NB4 (cell line): ENCODE data around the gene JMJD7.

Experiments
- DNase-seq: peaks from one replicate; pipeline ENCODE4 v3.0.0; 2010; ENCODE audit warnings: low read depth
- H3K4me3 ChIP-seq: one replicate; pipeline ENCODE4 v1.5.1; 2011; ENCODE audit warnings: mild to moderate bottlenecking, low read depth, low read length, moderate library complexity
- CTCF ChIP-seq: IDR thresholded peaks from one replicate; pipeline ENCODE4 v1.5.1; 2012; ENCODE audit warnings: low read depth, low read length
- MAX ChIP-seq: IDR thresholded peaks from 2 replicates; pipeline ENCODE4 v1.6.1; 2011; ENCODE audit warnings: low read depth, low read length
- MYC ChIP-seq: IDR thresholded peaks from 2 replicates; pipeline ENCODE4 v1.6.1; 2011; ENCODE audit warnings: low read depth, low read length
- POLR2A ChIP-seq: IDR thresholded peaks from 2 replicates; pipeline ENCODE4 v1.6.1; 2011; ENCODE audit warnings: mild to moderate bottlenecking; ENCODE audit not compliant: insufficient read length; ENCODE audit errors: extremely low read depth

JMJD7 gene

DNA sequence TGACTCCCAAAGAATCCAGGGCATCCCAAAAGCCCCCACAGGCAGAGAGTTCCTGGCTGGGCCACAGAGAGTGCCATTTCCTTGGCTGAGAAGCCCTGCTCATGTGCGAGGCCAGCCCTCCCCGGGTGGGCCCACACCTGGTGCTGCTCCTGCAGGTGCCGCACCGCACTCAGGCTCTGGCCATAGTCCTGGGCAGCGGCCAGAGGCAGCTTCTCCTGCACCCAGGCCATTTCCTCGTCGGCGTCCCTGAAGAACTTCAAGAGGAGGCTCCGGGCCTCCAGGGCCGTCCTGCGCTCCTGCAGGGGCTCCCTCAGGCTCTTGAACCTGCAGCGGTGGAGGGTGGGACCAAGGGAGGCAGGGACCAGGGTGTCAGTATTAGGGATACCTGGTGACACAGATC, 28.8 kb downstream of the JMJD7 start:
- no peak overlapping the region for H3K4me3 ChIP-seq
- TF ChIP-seq POLR2A (no peak), MAX (no peak), CTCF (no peak), MYC (no peak)
- no peak for DNase-seq

DNA sequence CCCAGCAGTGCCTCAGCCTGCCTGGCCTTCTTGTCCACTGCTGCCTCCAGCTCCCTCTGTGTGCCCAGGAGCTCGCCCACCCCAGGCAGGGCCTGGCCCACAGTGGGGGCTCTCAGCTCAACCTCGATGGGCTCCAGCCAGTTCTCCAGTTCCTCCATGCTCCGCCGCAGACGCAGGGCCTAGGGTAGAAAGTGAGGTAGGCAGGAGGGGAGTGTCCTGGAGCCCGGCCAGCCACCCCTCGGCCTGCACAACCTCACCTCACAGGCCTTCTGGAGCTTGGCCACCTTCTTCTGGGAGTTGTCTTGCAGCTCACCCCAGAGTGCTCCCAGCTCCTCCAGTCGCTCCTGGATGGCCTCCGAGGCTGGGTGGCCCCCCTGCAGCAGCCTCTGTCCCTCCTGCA, 29.4 kb downstream of the JMJD7 start:
- no peak for TF ChIP-seq MAX
- no peak for TF ChIP-seq CTCF
- no peak for TF ChIP-seq POLR2A
- no peak for TF ChIP-seq MYC
- no peak overlapping the region for H3K4me3 ChIP-seq

DNA sequence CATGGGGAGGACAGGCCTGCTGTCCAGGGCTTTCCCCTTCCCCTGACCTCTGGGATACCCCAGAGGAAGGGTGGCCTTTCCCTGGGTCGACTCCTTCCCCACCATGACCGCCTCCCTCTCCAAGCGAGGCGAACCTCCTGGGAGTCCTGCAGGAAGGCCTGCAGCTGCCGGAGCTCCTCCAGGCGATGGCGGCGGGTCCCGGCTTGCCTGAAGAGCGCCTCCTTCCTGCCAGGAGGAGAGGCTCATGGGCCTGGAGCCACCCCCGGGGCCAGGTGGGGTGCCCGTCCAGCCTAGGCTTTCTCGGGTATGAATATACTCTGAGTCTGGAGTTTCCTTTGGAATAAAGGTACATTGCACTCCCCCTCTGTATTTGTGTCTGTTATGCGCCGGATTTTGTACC, 30.9 kb downstream of the JMJD7 start:
- TF ChIP-seq CTCF (no peak), MAX (no peak), MYC (no peak), POLR2A (no peak)
- no peak for DNase-seq
- H3K4me3 ChIP-seq, result no peak overlapping the region

More for the DNA sequence above, 29.4 kb downstream of the JMJD7 start:
- DNase-seq, result no peak

DNA sequence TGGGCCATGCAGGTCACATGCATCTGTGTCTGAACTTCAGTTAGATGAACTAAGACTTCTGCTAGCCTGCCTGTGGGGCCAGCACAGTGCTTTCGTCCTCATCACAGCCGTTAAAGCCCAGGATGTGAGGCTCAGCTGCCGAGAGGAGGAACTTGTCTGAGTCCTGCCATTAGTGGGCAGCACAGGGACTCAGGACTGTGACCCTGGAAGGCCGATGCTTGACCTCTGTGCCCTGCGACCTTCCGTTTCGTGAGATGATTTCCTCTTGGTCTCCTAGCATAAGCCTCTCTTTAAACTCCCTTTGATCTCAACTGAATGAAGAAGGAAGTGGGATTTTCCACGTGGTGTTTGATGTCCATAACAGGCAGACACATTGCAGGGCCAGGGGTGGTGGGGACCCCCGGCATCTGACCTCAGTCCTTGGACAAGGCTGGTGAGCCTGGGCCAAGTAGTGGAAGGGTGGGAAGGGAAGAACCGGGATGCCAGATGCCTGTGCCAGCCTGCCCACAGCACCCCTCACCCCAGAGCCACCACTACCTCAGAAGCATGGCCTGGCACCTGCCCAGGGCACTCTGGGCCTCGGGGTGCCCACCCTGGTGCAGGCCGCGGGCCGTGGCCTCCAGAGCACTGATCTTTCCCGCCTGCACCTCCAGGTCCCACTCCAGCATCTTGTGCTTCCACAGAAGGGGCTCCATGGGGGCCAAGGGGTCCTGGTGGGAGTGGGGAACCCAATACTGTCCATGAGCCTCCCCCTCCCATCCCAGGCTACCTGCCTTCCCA, 32.3 kb downstream of the JMJD7 start:
- no peak overlapping the region for H3K4me3 ChIP-seq
- DNase-seq, result peak; percentile 15
- TF ChIP-seq CTCF, result no peak
- TF ChIP-seq MAX, result no peak
- no peak for TF ChIP-seq POLR2A
- no peak for TF ChIP-seq MYC

GRCh38 chr15:41861736-41862356, 34.0 kb downstream of the JMJD7 start:
- DNase-seq, result no peak
- H3K4me3 ChIP-seq, result no peak overlapping the region
- TF ChIP-seq MAX (no peak), MYC (no peak), POLR2A (no peak), CTCF (no peak)
